Activated CD8-positive, alpha-beta memory T cell treated with anti-CD3 and anti-CD28 coated beads, Interleukin-2, amount 50 U/mL, for 4 hours (primary cell): ENCODE data around the gene CHST9.
"Not testable (repeated sequence)": the region's sequence is repeated elsewhere in the genome, so short reads cannot be mapped to it uniquely, and the experiment has no call there.

Source experiments
- DNase-seq: peaks from one replicate; pipeline ENCODE4 v3.0.0-alpha.2; 2020

The CHST9 gene

DNA sequence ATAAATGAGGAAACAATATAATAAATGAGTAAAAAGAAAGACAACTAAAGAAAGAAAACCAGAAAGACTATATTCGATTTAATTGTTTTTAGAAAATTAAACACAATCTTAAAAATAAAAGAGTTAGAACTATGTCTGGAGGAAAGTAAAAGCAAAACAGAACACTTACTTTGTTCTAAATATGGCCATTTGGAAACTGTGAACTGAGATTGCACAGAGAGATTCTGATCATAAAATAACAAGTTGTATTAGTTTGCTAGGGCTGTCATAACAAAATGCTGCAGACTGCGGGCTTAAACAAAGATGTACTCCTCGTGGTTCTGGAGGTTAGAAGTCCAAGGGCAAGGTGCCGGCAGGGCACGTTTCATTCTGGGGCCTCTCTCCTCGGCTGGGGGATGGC is 191.5 kb downstream of the CHST9 start:
- no peak for DNase-seq

DNA sequence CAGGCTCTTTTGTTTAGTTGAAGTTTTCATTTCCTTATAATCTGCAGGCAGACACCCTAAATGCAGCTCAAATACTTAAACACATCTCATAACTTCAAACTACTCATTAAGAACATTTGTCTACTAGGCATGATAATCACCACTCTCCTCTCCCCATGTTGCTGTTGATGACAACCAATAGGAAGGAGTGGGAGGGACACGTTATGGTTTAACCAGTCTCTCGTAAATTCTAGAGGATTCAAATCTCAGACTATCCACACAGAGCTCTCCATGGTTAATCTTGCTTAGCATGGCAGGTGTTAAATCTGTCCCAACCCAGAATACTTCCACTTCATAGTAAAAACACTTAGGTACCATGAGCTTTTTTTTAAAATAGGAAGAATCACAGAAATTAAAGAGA is 192.2 kb downstream of the CHST9 start:
- no peak for DNase-seq

DNA sequence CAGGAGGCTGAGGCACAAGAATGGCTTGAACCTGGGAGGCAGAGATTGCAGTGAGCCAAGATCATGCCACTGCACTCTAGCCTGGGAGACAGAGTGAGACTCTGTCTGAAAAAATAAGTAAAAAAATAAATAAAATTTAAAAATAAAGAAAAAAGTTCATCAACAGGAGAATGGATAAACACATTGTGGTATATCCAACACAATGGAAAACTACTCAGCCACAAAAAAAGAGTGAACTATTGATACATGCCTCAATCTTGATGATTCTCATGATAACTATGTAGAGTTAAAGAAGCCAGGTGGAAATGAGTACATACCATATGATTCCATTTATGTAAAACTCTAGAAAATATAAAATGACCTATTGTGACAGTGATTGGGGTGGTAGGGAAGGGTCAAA is 195.3 kb downstream of the CHST9 start:
- DNase-seq = no peak

DNA sequence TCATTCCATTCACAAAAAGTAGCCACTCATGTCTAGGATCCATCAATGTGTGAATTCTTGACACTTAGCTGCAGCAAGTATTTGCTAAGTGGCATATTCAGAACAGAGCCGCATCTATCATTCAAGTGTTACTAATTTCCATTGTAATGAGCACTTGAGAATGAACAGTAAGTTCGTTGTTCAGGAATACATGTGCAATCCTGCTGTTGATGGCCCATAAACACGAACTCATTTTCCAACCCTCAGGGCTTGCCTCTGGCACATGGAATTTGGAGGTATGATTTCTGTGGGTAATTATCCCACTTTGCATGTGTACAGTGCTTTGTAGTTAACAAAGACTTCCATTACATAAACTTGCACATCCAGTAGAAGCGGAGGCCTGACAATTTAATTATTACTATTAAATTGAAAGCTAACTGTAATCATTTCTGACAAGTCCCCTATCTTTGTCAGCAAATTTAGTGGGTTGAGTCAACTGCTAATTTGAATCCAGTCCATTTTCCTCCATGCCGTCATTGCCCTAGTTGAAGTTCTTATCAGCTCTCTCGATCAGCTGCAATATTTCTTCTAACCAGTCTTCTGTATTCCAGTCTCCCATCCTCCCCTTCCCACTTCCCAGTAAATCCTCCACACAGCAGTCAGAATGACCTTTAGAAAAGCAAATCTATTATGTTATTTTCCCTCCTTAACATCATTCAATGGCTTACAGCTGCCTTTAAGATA is 203.6 kb downstream of the CHST9 start:
- no peak for DNase-seq

GRCh38 chr18:26978812-26979341 is 206.2 kb downstream of the CHST9 start:
- DNase-seq = no peak

- no peak for DNase-seq
Observed at GRCh38 chr18:26977781-26978180, 207.3 kb downstream of the CHST9 start.

DNA sequence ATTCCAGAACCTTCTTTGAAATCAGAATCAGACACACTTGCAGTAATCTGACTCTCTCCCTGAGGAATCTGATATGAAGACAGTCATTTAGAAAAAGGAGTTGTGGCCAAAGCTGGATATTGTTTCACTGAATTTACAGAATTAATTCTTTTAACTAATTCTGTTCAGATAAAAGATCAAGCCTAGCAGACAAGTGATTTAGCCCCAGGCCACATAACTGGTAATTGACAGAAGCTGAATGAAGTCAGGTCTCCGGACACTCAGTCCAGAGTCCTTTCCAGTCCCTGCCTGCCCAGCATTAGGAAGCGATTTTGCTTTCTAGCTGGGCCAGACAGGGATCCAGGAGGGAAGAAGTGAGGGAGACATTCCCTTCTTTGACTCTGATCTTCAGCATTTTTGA is 208.9 kb downstream of the CHST9 start:
- no peak for DNase-seq

DNA sequence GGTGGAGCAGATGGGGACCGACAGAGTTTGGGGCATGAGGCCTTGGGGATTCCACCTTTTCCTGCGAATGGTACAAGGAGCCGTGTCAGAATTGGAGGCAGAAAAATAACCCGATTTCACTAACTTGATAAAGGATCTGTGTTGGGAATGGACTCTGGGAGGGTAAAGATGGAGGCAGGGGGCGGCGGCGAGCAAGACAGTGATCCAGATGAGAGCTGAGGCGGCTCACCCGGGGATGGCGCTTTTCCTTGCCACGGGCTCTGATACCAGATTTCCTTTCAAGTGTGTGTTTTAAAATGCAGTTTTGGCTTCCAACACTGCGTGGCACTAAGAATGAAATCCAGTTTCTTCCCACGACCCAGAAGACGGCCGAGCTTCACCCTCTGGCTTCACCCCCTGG is 212.6 kb downstream of the CHST9 start:
- not testable (repeated sequence) for DNase-seq

DNA sequence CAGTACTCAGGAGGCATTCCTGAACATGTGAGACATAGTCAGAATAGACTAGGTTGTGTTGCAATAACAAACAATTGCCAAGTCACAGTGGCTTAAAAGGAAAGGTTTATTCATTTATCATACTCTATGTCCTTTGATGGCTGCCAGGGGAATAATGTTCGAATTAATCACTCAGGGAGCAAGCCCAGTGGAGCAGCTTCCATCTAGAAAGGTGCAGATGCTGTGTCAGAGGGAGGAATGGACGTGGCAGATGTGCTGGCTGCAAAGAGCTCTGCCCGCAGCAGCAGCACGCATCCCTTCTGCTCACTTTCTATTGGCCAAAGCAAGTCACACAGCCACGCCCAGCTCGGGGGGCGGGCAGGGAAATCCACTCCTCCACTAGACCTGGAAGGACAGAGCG is 213.7 kb downstream of the CHST9 start:
- DNase-seq = no peak

GRCh38 chr18:26970637-26971036 is 214.5 kb downstream of the CHST9 start:
- DNase-seq = no peak

DNA sequence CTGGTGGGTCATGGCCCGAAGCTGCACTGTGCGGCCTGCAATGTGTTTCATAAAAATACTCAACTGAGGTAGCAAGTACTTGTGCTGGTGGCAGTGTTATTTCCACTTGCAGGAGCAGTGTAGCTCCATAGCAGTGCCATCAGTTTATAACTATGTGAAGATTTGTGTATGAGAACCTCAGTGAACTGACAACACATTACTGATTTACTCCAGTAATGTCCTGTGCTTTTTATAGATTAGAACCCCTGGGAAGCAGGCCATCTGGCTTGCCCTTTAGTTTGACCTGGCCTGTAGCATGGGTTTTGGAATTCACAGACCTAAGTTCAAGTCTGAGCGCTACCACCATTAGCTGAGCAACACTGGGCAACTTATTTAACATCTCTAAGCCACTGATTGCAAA is 219.9 kb downstream of the CHST9 start:
- DNase-seq = no peak

DNA sequence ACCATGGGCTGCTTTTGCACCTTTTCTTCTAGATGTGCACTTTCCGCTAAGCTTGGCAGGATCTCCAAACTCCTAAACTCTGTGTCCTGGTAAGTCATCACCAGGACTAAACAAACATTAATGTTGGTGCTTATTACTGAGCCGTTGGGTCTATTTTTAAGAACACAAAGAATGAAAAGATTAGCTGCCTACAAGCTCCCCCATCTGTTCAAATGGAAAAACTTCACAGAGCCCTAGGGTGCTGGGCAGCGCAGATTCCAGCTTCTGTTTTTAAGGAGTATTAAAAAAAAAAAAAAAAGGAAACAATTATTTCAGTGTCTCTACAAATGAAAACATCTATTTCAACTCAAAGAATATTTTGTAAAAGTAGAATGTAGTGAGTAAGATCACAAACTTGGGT is 221.8 kb downstream of the CHST9 start:
- DNase-seq = no peak

DNA sequence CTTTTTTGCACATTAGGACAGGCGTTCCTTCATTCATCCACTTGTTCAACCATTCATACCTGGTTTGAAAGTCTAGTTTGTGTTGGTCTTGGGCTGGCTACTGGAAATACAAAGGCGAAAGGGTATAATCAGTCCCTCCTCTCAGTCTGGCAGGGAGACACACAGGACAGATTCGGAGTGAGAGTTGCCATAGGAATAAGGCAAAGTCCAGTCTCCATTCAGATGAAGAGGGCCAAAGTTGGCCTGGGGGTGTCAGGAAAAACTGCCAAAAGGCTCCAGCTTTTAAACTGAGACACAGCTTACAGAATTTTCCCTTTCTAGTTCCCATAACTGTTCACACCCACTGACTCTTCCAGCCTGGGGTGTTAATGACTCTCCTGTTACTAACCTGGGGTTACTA is 223.3 kb downstream of the CHST9 start:
- DNase-seq = no peak

GRCh38 chr18:26960911-26961310 is 224.2 kb downstream of the CHST9 start:
- no peak for DNase-seq

GRCh38 chr18:26956863-26957262 is 228.2 kb downstream of the CHST9 start:
- no peak for DNase-seq

DNA sequence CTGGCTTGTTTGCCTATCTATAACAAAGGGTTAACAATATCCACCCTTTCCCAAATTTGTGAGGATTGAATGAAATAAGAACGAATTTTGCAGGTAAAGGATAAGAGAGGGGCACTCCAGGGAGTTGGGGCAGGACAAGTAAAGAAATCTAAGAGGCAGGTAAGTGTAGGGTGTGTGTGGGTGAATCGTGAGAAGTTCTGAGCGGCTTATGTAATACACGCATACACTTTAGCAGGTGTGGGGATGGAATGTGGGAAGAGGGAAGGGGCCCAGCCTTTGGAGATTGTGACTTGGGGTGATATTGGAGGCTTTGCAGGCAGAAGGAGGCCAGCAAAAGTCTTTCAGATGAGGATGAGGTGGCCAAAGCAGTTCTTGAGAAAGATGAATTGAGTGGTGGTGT is 236.4 kb downstream of the CHST9 start:
- no peak for DNase-seq

DNA sequence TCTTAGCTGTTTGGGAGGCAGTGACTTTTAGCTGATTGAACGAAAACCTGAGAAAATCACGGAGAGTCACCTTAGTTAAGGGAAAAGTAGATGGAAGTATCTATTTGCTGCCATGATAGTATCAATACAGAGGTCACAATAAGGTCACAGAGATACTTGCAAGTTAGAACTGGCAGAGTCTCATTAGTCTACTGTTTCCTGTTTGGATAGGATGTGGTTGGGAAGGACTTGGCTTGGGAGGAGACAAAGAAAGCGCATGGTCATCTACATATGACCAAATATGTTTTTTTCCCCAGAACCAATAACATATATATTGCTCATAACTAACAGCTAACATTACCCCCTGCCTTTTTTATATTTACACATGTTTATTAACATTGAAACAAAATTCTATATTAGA is 241.2 kb downstream of the CHST9 start:
- DNase-seq = no peak

DNA sequence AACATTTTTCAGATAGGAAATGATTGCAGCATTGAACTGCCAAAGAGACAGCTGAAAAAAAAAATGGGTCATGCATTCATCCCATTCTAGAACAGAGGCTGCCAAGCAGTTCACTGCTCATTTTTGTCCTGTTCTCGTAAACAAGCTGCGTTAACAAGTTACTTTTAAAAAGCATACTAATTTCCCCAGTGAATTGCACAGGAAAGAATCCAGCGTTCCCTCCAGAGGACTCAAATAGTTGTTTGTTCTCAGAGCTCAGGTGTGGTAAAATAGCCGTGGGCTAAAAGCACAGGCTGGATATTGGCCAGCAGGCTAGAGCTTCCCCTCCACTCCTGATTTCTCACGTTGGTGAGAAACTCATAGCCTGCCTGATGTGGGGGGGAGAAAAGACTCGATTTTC is 243.5 kb downstream of the CHST9 start:
- no peak for DNase-seq

GRCh38 chr18:26940744-26941398 is 244.2 kb downstream of the CHST9 start:
- no peak for DNase-seq

- DNase-seq = no peak
Observed at GRCh38 chr18:26931659-26932058, 253.4 kb downstream of the CHST9 start.

DNA sequence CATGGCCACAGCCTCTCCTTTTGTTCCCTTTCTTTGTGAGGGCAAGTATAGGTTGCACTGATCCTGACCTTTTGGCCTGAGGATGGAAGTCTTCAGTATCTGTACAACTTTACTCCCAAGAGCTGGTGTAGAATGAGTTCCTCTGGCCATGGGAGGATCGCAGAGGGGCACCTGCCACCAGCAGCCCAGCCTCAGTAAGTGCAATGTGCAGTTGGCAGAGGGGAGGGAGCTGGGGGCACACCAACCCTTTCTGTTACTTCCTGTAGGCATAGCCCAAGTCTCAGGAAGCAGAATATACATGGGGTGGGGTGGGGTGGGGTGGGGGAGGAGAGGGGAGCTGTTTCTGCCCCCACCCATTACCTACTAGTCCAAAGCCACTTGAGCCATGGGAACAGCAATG is 254.5 kb downstream of the CHST9 start:
- DNase-seq = no peak

DNA sequence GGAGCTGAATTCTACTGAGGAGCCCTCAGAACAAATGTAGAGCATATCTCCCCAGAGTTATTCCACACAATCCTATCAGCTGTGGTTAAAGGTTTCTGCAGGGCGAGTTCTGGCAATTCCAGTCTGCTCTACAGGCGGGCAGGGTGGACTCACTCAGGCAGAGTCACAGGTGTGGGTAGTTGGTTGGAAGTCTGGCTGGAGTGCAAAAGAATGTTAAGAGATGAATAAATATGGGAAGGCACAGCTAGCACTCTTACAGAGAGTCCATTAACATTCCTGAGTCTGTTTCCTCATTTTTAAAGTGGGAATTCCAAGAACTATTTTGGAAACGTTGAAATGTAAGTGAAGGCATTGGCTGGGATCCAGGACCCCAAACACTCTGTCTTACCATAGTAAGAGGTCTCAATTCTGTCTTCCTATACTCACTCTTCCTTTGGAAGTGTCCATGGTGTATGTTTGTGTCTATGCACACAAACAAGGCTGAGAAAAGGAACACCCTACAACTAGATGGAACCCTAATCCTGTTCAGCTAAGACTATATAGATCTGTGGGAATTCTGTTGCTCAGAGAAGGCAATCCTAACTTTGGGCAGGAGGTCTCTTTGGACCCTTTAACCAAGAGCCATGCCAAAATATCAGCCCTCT is 256.3 kb downstream of the CHST9 start:
- DNase-seq = no peak

DNA sequence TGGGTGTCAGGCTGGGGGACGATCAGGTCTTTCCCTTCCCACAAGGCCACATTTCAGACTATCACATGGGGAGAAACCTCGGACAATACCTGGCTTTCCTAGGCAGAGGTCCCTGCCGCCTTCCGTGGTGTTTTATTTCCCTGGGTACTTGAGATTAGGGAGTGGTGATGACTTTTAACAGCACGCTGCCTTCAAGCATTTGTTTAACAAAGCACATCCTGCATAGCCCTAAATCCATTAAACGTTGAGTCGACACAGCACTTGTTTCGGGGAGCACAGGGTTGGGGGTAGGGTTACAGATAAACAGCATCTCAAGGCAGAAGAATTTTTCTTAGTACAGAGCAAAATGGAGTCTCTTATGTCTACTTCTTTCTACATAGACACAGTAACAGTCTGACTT is 257.3 kb downstream of the CHST9 start:
- DNase-seq = not testable (repeated sequence)

GRCh38 chr18:26926066-26926675 is 258.9 kb downstream of the CHST9 start:
- no peak for DNase-seq
